Neutrophil (primary cell): ENCODE data around the gene MFSD1.

Experiments
- H3K27ac ChIP-seq: fragments of 200-600 bp; sonication (generic); 2 replicates; pipeline ENCODE4 v1.5.1; 2016; ENCODE audit warnings: mild to moderate bottlenecking, moderate library complexity
- H3K27me3 ChIP-seq: fragments of 200-600 bp; sonication (generic); 2 replicates; pipeline ENCODE4 v1.6.0; 2016; ENCODE audit warnings: mild to moderate bottlenecking
- H3K36me3 ChIP-seq: fragments of 200-600 bp; sonication (generic); 2 replicates; pipeline ENCODE4 v1.5.1; 2017
- H3K4me1 ChIP-seq, 2 experiments: fragments of 200-600 bp in 1 of 2; sonication (generic) in 1 of 2; 1 replicate in 1 of 2; 2 replicates in 1 of 2; pipeline versions ENCODE4 v1.5.1 to v1.6.1; 2013 to 2016; ENCODE audit warnings: low read depth in 1 of 2, low read length in 1 of 2, mild to moderate bottlenecking in 1 of 2, moderate library complexity in 1 of 2; ENCODE audit not compliant: control insufficient read depth in 1 of 2, insufficient read depth in 1 of 2
- H3K4me3 ChIP-seq, 2 experiments: fragments of 200-600 bp in 1 of 2; sonication (generic) in 1 of 2; 1 replicate in 1 of 2; 2 replicates in 1 of 2; pipeline ENCODE4 v1.5.1; 2013 to 2016; ENCODE audit warnings: low read depth in 1 of 2, low read length in 1 of 2, mild to moderate bottlenecking in 1 of 2, moderate library complexity in 1 of 2
- H3K9me3 ChIP-seq: fragments of 200-600 bp; sonication (generic); 2 replicates; pipeline ENCODE4 v1.5.1; 2016
- CTCF ChIP-seq: fragments of 200-600 bp; sonication (generic); IDR thresholded peaks from 2 replicates; pipeline ENCODE4 v1.5.1; 2016; ENCODE audit warnings: antibody characterized with exemption

Gene MFSD1

GRCh38 chr3:158859362-158859761 is 57.5 kb downstream of the MFSD1 start:
- Histone ChIP-seq H3K4me1 (no peaks in the 10 kb centered on the region), H3K9me3 (no peaks in the 10 kb centered on the region), H3K36me3 (no peaks in the 10 kb centered on the region), H3K27ac (no peak overlapping the region), H3K4me3 (no peak overlapping the region), H3K27me3 (no peaks in the 10 kb centered on the region)
- TF ChIP-seq CTCF, result no peak

GRCh38 chr3:158863247-158863646 is 61.4 kb downstream of the MFSD1 start:
- Histone ChIP-seq H3K4me3 (no peak overlapping the region), H3K27me3 (no peaks in the 10 kb centered on the region), H3K36me3 (no peaks in the 10 kb centered on the region), H3K4me1 (no peaks in the 10 kb centered on the region), H3K27ac (no peak overlapping the region), H3K9me3 (no peaks in the 10 kb centered on the region)
- TF ChIP-seq CTCF, result no peak

GRCh38 chr3:158864492-158864891 is 62.6 kb downstream of the MFSD1 start:
- no peaks in the 10 kb centered on the region for H3K4me1 ChIP-seq
- no peak for TF ChIP-seq CTCF
- H3K36me3 ChIP-seq, result no peaks in the 10 kb centered on the region
- H3K27me3 ChIP-seq, result no peaks in the 10 kb centered on the region
- H3K9me3 ChIP-seq, result no peaks in the 10 kb centered on the region
- no peak overlapping the region for H3K27ac ChIP-seq
- H3K4me3 ChIP-seq, result no peak overlapping the region

GRCh38 chr3:158875700-158876099 is 73.8 kb downstream of the MFSD1 start:
- H3K4me3 ChIP-seq, result no peak overlapping the region
- no peaks in the 10 kb centered on the region for H3K36me3 ChIP-seq

More at GRCh38 chr3:158875700-158876099, 73.8 kb downstream of the MFSD1 start:
- Histone ChIP-seq H3K27ac (no peak overlapping the region), H3K27me3 (no peaks in the 10 kb centered on the region), H3K9me3 (no peaks in the 10 kb centered on the region), H3K4me1 (no peaks in the 10 kb centered on the region)
- no peak for TF ChIP-seq CTCF
